ENCODE results near the gene ITPR1. TPM values are rescaled to one million over a fixed set of nuclear protein-coding genes. Genes with fewer than 3 reads are reported as not detected.

ITPR1 gene
- total RNA-seq, 1 experiment from 2014 or later: 48.5 TPM

GRCh38 chr3:4528320-4528719 is 35.2 kb downstream of the ITPR1 start:
- H3K36me3 ChIP-seq (ENCODE audit: low read depth, low read length): no peaks in the 10 kb centered on the region
- H3K4me3 ChIP-seq (ENCODE audit: low read length): no peak overlapping the region
- TF ChIP-seq EZH2 (IDR thresholded peaks at IDR 0.05; ENCODE audit: low read length, unreplicated experiment) (no peak), CTCF (conservative IDR thresholded peaks at IDR 0.05; ENCODE audit: low read depth, low read length) (no peak), EZH2phosphoT487 (IDR thresholded peaks at IDR 0.05; ENCODE audit: borderline replicate concordance, low read length) (no peak)
- peaks cover 25% of the 10 kb centered on the region for H3K4me1 ChIP-seq (ENCODE audit: insufficient read depth, low read length)
- ChIA-PET CTCF (no interaction called here), POLR2A (ENCODE audit: unreplicated experiment) (no interaction called here)
- H3K79me2 ChIP-seq (ENCODE audit: low read length): peaks cover 7% of the 10 kb centered on the region; the same call in 1 of the 2 replicates
- no peaks in the 10 kb centered on the region for H3K9me3 ChIP-seq (ENCODE audit: low read length)
- no peak for ATAC-seq
- intact Hi-C loops (cut with micrococcal nuclease): no loop called here
- no peaks in the 10 kb centered on the region for H3F3A ChIP-seq (ENCODE audit: low read length, unreplicated experiment)
- no peaks in the 10 kb centered on the region for H3K9me2 ChIP-seq (replicated peaks; ENCODE audit: low read length)
- H3K27ac ChIP-seq (ENCODE audit: low read length): no peak overlapping the region
- H3K9ac ChIP-seq (ENCODE audit: low read length): no peak overlapping the region
- H3K4me2 ChIP-seq (ENCODE audit: low read length): no peak overlapping the region
- no TSS peak for BruUV-seq (replicated peaks)
- no peak for DNase-seq
- no peaks in the 10 kb centered on the region for H4K20me1 ChIP-seq (ENCODE audit: low read length)
- no peak overlapping the region for H2AFZ ChIP-seq (ENCODE audit: low read length)
- no peaks in the 10 kb centered on the region for H3K27me3 ChIP-seq (ENCODE audit: low read length)

- CTCF ChIA-PET: no interaction called here
- ATAC-seq: no peak
Observed at GRCh38 chr3:4528819-4529600, 35.9 kb downstream of the ITPR1 start.

GRCh38 chr3:4529876-4530588 is 36.9 kb downstream of the ITPR1 start:
- intact Hi-C loops (cut with micrococcal nuclease): no loop called here
- Histone ChIP-seq H3K27me3 (ENCODE audit: low read length) (no peaks in the 10 kb centered on the region), H2AFZ (ENCODE audit: low read length) (no peak overlapping the region), H3K4me1 (ENCODE audit: insufficient read depth, low read length) (peaks cover 20% of the 10 kb centered on the region; the same call in 1 of the 2 replicates), H3K9me2 (replicated peaks; ENCODE audit: low read length) (no peaks in the 10 kb centered on the region), H3K79me2 (ENCODE audit: low read length) (peaks cover 7% of the 10 kb centered on the region; the same call in 1 of the 2 replicates), H3K27ac (ENCODE audit: low read length) (no peak overlapping the region), H3K9me3 (ENCODE audit: low read length) (no peaks in the 10 kb centered on the region), H3K4me2 (ENCODE audit: low read length) (no peak overlapping the region), H3K9ac (ENCODE audit: low read length) (no peak overlapping the region), H3K4me3 (ENCODE audit: low read length) (no peak overlapping the region), H3K36me3 (ENCODE audit: low read depth, low read length) (no peaks in the 10 kb centered on the region), H4K20me1 (ENCODE audit: low read length) (no peaks in the 10 kb centered on the region), H3F3A (ENCODE audit: low read length, unreplicated experiment) (no peaks in the 10 kb centered on the region)
- ChIA-PET POLR2A (ENCODE audit: unreplicated experiment) (no interaction called here), CTCF (no interaction called here)
- DNase-seq (no peak), ATAC-seq (no peak)
- no peak for TF ChIP-seq EZH2 (IDR thresholded peaks at IDR 0.05; ENCODE audit: low read length, unreplicated experiment)
- TF ChIP-seq CTCF (conservative IDR thresholded peaks at IDR 0.05; ENCODE audit: low read depth, low read length): no peak
- no peak for TF ChIP-seq EZH2phosphoT487 (IDR thresholded peaks at IDR 0.05; ENCODE audit: borderline replicate concordance, low read length)
- BruUV-seq (replicated peaks): no TSS peak

More at GRCh38 chr3:4528819-4529600, 35.9 kb downstream of the ITPR1 start:
- no TSS peak for BruUV-seq (replicated peaks)
- Histone ChIP-seq H3K9me2 (replicated peaks; ENCODE audit: low read length) (no peaks in the 10 kb centered on the region), H3K27ac (ENCODE audit: low read length) (no peak overlapping the region), H3K9ac (ENCODE audit: low read length) (no peak overlapping the region), H3K4me2 (ENCODE audit: low read length) (no peak overlapping the region), H3K4me1 (ENCODE audit: insufficient read depth, low read length) (peaks cover 27% of the 10 kb centered on the region), H3K79me2 (ENCODE audit: low read length) (peaks cover 7% of the 10 kb centered on the region; the same call in 1 of the 2 replicates), H3K9me3 (ENCODE audit: low read length) (no peaks in the 10 kb centered on the region), H3F3A (ENCODE audit: low read length, unreplicated experiment) (no peaks in the 10 kb centered on the region), H4K20me1 (ENCODE audit: low read length) (no peaks in the 10 kb centered on the region), H2AFZ (ENCODE audit: low read length) (no peak overlapping the region), H3K4me3 (ENCODE audit: low read length) (no peak overlapping the region), H3K27me3 (ENCODE audit: low read length) (no peaks in the 10 kb centered on the region), H3K36me3 (ENCODE audit: low read depth, low read length) (no peaks in the 10 kb centered on the region)
- TF ChIP-seq EZH2phosphoT487 (IDR thresholded peaks at IDR 0.05; ENCODE audit: borderline replicate concordance, low read length): no peak
- no peak for DNase-seq
- POLR2A ChIA-PET (ENCODE audit: unreplicated experiment): no interaction called here
- intact Hi-C loops (cut with micrococcal nuclease): no loop called here
